ENCODE measurements around the gene HLTF.

- TF ChIP-seq L3MBTL2 (conservative IDR thresholded peaks at IDR 0.05) (no peak), CTBP1 (IDR thresholded peaks at IDR 0.05; ENCODE audit: borderline replicate concordance) (no peak), ARNT (IDR thresholded peaks at IDR 0.05) (no peak), SUZ12 (IDR thresholded peaks at IDR 0.05) (no peak), TARDBP (IDR thresholded peaks at IDR 0.05) (no peak), BHLHE40 (IDR thresholded peaks at IDR 0.05; ENCODE audit: borderline replicate concordance) (no peak), FOXA1 (IDR thresholded peaks at IDR 0.05) (no peak), ZNF384 (IDR thresholded peaks at IDR 0.05) (no peak), HDGF (IDR thresholded peaks at IDR 0.05; ENCODE audit: borderline replicate concordance) (no peak)
Observed at GRCh38 chr3:149091983-149092382, 5.7 kb upstream of the HLTF start.
